HuH-7.5 (cell line): ENCODE data around the gene FRMD4B.
"Not testable (repeated sequence)": the region's sequence is repeated elsewhere in the genome, so short reads cannot be mapped to it uniquely, and the experiment has no call there.

Source experiments
- DNase-seq: peaks from one replicate; pipeline ENCODE4 v3.0.0; 2011; ENCODE audit warnings: low spot score

The FRMD4B gene

DNA sequence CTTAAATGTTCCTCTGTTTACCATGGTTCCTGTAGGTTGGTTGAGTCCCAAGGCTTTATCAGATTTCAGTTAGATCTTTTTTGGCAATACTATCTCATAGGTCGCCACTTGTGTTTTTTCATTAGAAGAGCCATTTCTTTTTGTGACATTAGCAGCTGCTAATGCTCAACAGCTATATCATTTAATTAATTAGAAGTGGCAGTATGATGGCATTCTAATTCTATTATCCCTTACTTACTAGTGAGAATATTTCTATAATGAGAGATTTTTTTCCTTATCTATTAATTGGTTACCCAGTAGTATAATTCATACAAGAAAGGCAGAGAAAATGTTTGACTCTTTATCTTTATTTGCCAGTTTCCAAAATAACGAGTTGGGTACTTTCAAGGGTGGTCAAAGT is 25.2 kb downstream of the FRMD4B start:
- no peak for DNase-seq

DNA sequence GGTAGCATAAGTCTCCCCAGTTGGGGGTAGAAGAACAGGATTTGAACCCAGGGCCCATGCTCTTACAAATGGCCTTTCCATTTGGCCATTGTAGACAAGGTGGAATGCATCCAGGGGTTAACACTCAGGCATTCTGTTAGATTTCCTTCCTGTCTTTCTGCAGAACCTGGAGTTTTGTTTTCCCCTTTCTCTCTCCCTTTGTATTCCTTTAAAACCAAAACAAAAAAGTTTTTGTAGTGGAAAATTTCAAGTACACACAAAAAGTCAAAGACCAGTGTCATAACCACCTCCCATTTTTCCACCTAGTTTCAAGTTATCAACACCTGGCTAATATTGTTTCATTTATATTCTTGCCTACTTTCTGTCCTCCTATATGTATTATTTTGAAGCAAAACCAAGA is 26.0 kb downstream of the FRMD4B start:
- DNase-seq, result no peak

DNA sequence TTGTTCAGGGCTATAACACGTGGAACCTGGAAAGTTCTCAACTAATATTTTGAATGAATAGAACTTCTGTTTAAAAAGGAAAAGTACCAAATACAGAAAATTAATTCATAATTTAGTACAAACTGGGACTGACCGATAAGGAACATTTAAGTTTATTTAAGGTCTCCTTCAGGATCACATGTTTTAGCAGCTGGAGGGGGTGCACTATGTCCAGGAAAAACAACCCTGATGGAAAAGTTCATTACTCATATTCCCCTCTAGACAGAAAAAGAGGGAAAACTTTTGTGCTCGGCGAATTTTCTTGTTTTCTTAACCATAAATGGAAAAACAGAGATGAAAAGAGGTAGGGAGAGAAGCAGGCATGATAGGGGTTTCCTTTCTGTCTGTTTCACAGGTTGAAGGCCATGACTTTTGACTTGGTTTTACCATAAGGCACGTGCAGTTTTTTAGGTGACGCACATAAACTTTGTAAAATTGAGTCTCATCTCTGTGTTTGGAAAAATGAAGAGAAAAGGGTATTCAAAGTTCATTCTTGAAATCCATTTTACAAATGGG is 26.5 kb downstream of the FRMD4B start:
- no peak for DNase-seq

DNA sequence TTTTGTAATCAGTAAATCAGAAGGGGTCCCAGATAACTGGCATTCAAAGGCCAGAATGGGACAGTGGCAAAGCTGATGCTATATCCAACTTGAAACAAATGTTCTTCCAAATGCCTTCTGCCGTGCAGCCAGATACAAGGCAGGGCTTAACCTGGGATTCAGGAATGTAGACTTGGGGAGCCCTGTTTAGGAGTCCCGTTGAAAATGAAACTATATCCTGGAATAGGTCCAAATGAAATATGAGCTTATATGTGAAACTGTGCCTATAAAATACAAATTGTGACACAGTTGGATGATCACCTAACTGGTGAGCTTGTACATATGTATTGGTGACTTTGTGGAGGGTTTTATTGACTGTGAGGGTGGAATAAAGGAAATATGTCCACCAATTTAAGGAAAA is 28.7 kb downstream of the FRMD4B start:
- DNase-seq, result no peak

DNA sequence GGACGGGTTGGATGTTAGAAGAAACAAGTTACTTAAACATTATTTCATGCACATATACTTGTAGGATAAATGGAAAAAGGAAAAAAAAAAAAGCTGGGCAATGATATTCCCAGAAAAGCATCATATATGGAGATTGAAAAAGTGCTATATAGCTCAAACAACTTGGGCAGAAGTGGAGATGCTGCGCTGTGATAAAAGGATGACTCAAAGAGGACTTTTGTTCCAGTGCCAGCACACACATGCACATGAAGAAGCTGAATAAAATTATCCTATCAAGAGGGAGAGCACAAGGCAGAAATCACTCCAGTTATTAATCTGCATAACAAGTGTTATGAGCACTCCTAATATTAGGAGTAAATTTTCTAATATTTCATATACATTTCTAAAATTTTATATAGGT is 30.9 kb downstream of the FRMD4B start:
- DNase-seq, result no peak

DNA sequence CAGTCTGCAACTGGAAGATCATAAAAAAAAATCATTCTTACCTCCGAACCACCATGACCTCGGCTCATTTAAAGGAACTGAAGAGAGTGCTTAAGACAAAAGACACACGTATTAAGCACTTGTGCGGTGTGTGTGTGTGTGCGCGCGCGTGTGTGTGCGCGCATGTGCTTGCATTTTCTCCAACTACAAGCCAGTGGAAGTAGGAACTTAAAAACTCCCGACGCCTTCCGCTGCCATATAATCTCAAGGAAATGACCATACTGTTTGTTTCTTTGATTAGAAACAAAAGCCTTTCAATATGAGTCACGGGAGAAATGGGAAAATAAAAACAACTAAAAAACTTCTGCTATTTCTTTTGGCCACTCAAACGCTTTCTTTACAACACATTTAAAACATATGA is 32.4 kb downstream of the FRMD4B start:
- no peak for DNase-seq

DNA sequence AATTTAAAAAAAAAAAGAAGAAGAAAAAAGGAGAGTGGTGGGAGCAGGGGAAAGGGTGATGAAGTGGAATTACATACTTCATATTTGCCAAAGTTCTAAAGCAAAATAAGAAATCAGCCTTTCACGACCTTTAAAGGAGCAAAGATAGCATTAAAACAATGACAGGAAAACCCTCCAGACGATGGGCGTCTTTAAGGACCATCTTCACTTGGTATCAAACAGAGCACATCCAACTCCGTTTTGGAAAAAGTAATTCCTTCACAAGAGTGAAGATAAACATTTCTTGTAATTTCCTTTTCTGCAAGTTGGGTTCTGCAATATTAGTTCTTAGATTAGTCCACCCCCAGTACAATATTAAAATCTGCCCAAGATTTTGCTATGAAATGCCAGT is 32.8 kb downstream of the FRMD4B start:
- no peak for DNase-seq

DNA sequence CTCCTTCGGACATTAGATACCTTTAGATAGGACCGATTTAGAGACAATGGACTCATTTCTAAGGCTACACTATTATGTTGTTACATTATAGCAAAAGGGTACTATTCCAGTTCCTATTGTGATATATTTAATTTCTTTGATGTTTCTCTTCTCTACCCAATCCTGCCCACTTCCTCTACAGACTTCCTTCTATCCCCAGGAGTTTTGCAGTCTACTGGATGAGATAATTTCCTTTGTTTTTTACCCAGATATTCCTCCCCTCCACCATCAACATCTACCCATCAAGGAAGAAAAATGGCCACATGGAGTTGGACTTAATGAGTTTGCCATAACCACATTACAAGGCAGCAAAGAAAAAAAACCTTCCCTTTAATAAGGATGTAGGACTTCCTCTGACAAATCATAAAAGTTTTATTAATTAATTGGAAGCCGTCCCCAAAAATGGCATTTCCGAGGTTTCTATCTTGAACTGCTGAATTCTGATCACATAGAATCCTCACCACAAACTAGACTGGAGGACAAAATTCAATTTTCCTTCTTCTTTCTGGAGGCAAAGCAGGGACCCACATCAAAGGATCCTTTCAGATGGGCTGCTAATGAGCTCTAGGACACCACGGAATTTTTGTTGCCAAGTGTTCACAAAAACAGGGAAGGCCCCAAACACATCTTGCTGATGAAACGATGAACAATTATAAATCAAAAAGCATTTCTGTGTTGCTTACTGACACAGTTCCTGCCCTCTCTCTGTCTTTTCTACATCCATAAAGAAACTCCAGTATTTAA is 33.4 kb downstream of the FRMD4B start:
- no peak for DNase-seq

DNA sequence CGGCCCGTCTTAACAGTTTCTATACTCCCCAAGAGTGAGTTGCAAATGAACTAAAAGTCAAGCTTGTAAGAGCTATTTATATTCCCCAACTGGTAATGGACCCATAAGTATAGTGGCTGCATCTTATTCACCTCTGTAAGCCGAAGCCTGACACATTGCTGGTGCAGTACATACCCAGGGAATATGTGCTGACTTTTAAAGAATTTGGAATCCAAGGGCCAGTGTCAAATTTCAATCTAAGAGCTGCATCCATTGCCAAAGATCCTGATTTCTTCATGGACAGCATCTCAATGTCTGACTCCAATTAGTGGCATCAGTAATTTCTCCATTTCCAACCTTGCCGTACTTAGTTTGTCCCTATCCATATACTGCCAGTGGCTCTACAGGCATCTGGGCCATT is 42.0 kb downstream of the FRMD4B start:
- DNase-seq, result no peak

DNA sequence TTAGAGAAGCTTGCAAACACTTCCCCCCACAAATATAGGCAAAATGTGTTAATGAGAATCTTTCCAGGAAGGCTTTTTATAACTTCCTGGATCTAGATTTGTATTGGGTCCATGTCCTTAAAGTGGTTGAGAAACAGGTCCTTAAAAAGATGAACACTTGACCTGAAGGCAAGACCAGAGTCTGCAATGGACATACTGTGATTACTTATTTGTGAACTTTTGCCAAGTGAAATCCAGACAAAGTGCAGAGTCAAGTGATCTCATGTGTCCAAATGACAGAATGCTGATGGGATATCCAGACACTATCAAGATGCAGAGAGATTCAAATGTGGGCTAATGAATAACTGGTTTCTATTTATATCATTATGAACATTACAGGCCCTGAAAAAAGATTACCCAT is 43.8 kb downstream of the FRMD4B start:
- DNase-seq, result no peak

DNA sequence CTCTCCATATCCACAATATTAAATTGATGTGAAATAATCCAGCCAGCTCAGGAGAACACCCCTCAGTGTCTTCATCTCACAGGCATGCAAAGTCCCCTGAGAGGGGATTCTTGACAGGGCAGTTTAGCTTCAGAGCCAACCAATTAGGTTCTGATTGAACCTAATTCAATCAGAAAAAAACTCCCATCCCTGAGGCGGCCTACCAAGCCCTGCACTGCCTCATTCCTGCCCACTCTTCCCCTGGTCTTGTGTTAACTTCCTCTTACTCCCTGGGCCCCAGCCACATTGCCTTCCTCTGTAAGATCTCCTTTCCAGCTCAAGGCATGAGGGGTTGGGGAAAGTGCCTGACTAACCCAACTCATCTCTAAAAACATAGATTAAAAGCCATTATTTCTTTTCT is 46.1 kb downstream of the FRMD4B start:
- no peak for DNase-seq

DNA sequence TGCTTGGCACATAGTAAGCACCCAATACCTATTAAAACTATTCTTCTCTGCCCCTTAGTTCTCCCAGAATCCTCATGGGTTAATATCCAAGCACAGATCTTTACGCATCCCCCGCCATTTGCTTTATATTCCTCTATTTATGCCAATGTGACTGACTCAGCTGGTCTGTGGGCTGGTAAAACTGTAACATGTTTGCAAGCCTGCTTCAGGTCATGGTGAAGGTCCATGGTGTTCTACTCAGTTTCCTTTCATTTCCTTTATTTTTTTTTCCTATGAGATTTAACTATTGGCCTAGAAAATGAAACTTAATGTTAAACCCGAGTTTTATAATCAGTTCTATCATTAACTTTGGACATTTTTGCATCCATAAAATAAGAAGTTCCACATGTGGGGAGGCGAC is 47.0 kb downstream of the FRMD4B start:
- DNase-seq, result no peak

DNA sequence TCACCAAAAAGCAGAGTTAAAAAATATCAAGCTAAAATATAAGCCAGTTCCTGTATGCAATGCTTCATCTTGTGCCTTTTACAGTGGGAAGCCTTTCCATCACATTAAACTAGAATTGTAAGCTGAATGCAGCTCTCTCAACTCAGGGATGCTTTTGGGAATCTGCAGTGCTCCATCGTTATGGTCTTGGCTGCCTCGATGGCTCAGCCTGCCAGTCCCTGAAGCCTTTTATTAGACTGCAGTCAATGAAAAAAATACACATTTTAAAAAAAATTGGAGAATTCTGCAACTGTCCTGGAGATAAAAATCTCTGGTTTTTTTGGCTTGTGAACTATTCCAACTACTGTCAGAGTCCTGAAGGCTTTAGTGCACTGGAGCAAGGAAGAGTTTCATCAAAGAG is 53.0 kb downstream of the FRMD4B start:
- DNase-seq, result no peak

DNA sequence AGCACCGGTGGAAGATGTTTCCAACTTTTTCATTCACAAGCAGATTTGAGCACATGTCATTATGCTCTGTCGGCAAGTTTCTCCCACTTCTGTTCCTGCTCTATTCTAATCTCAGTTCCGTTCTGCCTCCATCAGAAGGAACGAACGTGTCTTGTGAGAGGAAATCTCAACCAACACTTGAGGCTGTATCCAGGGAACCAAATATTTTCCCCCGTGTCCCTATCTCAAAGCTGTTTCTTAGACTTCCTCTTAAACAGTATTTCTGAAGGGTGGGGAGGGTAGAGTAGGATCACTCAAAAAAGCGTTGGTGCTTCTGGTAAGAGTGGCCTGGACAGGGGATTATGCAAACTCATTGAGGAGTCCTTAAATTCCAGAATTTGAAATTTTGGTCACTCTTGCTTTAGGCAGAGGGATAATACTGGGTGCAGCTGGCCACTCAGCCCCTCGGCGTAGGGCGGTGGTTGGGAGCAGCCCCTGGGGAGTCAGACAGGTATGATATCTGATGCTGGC is 54.9 kb downstream of the FRMD4B start:
- no peak for DNase-seq

DNA sequence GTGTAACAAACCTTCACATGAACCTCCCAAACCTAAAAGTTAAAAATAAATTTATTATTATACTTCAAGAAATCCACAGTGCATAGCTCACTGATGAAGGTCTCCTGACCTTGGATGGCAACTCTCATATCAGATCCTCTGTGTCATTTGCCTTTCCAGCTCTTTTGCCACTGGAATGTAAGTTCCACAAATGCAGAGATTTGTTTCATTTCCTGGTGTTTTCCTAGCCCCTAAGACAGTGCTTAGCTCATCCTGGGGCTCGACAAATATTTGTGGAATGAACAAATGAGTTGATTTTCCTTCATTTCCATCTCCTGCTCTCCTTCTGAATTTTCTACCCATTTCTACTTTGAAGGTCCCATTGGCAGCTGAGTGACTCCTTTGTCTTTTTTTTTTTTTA is 56.0 kb downstream of the FRMD4B start:
- DNase-seq, result no peak

DNA sequence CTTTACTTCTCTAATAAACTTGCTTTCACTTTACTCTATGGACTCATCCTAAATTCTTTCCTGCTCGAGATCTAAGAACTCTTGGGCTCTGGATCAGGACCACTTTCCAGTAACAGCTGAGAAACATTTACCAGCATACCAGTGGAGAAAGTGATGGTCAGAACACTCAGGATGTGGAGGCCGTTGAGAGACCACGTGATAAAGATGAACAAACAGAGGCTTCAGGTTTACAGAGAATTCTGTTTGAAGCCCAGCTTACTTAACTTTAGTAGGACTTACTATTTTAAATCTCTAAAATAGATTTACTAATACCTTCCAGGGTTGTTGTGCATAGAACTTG is 57.0 kb downstream of the FRMD4B start:
- no peak for DNase-seq

DNA sequence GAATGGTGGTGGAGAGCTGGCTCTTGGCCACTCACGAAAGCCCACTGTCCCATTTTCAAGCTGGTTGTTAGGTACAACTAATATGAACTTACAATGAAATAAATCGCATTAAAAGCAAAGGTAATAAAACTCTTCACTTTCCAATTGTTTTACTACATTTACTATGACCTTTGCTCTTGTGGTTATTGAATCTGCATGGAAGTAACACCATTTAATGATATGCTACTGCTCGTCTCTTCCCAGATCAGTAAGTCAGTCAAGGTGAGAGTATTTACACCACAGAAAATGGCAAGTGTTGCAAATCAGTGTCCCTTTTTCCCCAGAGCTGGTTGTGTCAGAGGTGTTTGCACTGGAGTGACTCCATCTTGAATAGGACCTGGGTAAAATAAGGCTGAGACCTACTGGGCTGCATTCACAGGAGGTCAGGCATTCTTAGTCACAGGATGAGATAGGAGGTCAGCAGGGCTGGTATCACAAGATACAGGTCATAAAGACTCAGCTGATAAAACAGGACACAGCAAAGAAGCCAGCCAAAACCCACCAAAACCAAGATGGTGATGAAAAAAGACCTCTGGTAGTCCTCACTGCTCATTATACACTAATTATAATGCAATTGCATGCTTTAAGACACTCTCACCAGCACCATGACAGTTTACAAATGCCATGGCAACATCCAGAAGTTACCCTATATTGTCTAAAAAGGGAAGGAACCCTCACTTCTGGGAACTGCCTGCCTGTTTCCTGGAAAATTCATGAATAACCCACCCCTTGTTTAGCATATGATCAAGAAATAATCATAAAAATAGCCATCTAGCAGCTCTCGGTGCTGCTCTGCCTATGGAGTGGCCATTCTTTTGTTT is 57.6 kb downstream of the FRMD4B start:
- no peak for DNase-seq

DNA sequence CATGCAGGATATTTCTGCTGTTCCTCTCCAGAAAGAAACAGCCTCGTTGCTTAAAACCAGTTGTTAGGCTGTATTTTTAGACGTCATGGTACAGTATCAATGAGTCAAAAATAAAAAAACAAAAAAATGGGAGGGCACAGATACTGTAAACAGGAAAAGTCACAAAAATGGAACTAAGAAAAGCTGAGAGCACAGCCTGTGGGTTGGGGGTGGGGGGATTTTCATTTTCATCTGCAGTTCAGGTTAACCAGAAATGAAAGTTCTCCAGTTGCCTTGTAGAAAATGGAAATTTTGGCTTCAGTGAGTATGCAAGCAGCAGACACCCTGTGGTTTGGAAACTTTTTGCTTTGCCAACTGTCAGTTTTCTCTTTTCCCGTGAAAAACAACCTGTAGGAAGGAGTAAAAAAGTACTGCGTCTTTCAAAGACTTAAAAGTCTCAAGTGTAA is 59.0 kb downstream of the FRMD4B start:
- no peak for DNase-seq

DNA sequence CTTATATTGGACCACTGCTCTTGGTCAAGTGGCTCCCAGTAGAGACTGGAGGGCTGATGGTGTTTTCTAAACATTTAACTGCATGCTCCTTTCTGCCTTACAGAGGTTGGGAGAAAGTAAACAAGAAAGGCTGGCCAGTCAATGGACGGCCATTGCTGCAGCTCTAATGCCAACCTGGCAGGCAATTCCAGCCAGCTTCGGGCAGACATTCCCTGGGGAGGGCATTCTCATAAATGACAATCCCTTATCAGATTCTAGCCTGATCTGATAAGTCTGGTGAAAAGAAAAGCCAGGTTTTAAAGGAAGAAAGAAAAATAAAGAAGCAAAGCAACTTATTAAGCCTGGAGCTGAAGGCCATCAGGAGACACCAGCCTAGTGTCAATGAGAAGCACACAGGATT is 60.7 kb downstream of the FRMD4B start:
- DNase-seq, result no peak

DNA sequence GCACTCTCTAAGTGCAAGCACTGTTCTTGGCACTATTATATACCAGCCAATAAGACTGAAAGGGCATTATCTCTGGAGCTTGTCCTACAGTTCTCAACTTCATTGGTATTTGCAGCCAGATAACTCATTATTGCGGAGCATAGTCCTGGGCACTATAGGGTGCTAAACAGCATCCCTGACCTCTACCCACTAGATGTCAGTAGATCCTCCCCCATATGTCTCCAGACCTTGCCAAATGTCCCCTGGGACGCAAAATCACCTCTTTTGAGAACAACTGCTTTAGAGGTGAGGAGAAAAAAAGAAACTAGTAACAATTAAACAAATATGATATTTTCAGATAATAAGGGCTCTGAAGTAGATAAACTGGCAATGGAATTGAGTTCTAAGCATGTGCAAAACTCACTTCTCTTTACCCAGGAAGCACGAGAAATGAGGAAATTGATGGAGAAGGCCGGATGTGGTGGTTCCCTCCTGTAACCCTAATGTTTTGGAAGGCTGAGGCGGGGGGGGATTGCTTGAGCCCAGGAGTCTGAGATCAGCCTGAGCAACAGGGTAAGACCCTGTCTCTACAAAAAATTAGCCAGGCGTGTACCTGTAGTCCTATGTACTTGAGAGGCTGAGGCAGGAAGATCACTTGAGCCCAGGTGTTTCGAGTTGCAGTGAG is 61.4 kb downstream of the FRMD4B start:
- no peak for DNase-seq

DNA sequence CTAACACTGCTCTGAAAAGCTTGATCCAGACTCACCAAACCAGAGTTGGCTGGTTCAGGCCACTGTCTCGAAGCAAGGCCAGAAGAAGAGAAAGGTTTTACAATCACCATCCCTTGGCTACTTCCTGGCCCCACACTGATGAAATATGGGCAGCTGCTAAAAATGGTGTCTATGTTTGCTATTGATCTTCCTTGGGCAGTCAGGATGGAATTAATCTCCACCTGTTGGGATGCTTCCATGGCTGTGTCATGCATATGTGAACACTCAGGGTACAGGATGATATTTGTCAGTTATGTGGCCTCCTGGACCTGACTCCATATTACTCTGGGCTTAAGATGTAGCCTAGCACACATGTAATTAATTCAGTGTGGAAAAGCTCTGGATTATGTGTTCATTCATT is 61.9 kb downstream of the FRMD4B start:
- no peak for DNase-seq

DNA sequence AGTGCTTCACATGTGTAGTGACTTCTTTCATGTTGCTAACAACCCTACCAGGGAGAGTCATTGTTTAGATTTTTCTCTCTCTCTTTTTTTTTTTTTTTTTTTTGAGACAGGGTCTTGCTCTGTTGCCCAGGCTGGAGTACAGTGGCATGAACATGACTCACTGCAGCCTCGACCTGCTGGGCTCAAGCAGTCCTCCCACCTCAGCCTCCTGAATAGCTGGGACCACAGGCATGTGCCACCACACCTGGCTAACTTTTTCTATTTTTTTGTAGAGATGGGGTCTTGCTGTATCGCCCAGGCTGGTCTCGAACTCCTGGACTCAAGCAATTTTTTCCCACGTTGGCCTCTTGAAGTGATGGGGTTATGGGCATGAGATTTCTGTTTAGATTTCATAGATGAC is 63.4 kb downstream of the FRMD4B start:
- not testable (repeated sequence) for DNase-seq

DNA sequence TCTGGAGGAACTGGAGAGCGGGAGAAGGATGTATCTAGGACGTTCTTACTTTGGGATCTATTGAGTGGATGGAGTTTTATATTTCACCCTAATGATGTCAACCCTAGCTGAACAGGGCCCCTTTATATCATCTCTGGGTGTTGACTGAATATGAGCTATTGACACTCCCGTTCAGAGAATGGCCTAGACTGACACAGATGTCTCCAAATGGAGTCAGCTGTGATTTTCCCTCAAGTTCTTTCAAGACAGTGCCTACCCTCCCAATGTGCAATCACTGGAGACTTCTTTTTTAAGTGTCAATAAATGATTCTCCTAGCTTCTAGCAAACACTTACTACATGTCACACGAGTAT is 63.8 kb downstream of the FRMD4B start:
- no peak for DNase-seq
